Left hindlimb (tissue), 1 donor: ENCODE results near the gene LRFN4.
A peak's percentile ranks its signal among the peaks of the same experiment; 100 is the strongest.

Experiments
- DNase-seq: peaks from one replicate; pipeline ENCODE4 v3.0.0-alpha.2; 2018

LRFN4 gene

GRCh38 chr11:66871521-66871901 lies 14.6 kb downstream of the LRFN4 start:
- DNase-seq, result no peak

GRCh38 chr11:66874232-66874631 lies 17.4 kb downstream of the LRFN4 start:
- DNase-seq, result peak; percentile 0

DNA sequence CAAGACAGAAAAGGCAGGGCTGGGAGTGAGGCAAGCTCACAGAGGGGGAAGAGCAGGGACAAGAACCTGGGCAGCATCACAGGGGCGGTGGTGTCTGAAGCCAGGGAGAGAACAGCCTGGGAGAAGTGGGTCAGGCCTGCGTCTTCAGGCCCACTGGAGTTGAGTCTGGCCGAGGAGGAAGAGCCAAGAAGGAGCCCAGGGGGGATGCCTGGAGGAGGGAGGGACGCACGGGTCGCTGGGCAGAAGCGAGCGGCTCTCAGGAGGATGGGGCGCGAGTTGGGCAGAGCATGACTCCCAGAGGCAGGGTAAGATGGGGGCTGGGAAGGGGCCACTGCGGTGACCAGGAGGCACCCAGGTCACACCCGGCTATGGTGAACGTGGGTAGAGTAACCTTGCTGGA lies 18.5 kb downstream of the LRFN4 start:
- DNase-seq, result peak; percentile 3

- peak; percentile 8 for DNase-seq
These were observed 20.9 kb downstream of the LRFN4 start for GRCh38 chr11:66877588-66878385.

GRCh38 chr11:66878474-66878873 lies 21.6 kb downstream of the LRFN4 start:
- peak; percentile 37 for DNase-seq

DNA sequence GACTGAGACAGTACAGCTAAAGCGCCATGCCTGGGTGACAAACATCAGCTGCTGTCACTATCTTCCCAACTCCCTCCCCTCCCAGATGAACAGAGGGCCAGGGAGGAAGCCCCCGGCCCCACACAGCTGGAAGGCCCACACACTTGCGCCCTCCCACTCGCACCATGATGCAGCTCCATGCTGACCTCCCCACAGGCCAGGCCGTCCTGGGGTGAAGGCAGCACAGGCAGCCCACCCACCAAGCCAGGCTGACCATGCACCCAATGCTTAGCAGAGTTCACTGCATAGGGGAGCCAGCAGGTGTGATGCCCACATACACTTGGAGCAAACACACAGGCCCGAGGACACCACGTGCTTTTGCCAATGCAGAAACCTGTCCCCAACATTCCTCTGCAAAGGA lies 22.1 kb downstream of the LRFN4 start:
- peak; percentile 6 for DNase-seq

DNA sequence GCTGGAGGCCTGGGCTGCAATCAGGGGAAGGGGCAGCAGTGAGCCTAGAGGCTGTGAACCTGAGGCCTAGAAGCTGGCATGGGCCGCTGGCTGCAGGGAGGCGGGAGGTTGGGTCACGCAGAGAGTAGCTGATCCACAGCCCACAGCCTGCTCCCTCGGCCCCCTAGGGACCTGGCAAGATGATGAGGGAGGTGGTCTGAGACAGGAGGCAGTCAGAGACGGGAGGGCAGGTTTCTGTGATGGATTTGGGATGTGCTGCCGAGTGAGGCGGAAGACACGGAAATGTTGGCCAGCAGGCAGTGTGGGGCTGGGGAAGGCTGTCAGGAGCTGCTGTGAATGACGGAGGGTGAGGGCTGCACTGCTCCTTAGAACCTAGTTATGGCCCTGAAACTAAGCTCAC lies 22.7 kb downstream of the LRFN4 start:
- peak; percentile 22 for DNase-seq

- DNase-seq, result peak; percentile 27
These were observed 23.1 kb downstream of the LRFN4 start for GRCh38 chr11:66879999-66880398.

- DNase-seq, result no peak
These were observed 23.9 kb downstream of the LRFN4 start for GRCh38 chr11:66880496-66881450.

GRCh38 chr11:66881451-66881835 lies 24.6 kb downstream of the LRFN4 start:
- no peak for DNase-seq

GRCh38 chr11:66881927-66882452 lies 25.1 kb downstream of the LRFN4 start:
- DNase-seq, result no peak

- no peak for DNase-seq
These were observed 25.7 kb downstream of the LRFN4 start for GRCh38 chr11:66882561-66883015.

DNA sequence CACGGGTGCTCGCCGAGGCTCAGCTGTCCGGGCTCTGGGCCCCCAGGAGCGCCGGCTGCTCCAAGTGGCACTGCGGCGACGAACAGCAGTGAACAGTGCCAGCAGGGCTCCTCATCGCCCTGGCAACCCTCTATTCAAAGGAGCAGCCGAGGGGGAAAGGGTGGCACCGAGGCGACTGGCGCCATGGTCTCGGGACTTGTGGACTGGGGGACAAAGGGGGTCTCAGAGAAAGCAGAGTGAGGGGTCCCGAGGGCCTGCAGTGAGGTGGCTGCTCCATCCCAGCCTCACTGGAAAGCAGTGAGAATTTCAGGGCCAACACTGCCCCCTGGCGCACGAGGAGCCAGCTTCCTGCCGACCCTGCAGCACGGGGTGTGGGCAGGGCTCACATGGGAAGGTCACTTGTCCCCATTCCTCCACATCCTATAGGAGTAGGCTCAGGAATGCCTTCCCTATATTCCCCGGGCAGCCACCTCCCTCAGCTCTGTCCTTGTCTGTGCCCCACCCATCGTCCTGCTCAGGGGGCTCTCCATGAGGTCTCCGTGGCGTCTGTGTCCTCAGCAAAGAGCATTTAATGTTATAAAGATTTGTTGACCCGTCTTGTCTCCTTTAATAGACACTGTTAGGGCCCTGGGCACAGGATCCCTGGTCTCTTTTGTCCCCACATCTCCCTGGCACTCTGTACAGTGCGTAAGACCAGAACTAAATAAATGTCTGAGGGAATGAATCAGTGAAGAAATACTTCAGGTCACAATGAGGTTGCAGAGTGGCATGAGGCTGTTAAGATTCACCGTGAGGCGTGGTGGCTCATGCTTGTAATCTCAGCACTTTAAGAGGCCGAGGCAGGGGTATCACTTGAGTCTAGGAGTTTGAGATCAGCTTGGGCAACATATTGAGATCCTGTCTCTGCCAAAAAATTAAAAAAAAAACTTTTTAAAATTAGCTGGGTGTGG lies 26.4 kb downstream of the LRFN4 start:
- peak; percentile 69 for DNase-seq

DNA sequence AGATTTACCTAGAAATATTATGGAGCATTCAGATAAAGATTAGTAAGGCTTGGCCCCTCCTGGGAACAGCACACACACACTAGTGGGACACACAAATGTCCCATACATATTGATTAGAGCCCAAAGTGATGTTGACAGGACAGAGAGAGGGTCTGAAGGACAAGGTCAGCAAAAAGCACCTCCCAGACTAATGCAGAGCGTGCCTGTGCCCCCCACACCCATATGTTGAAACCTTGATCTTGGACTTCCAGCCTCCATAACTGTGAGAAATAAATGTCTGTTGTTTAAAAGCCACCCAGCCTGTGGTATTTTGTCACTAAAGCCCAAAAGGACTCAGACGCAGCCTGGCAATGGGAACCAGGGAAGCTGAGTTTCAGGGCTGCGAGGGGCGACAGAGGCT lies 27.6 kb downstream of the LRFN4 start:
- no peak for DNase-seq

- DNase-seq, result peak; percentile 7
These were observed 28.6 kb downstream of the LRFN4 start for GRCh38 chr11:66885469-66885868.

DNA sequence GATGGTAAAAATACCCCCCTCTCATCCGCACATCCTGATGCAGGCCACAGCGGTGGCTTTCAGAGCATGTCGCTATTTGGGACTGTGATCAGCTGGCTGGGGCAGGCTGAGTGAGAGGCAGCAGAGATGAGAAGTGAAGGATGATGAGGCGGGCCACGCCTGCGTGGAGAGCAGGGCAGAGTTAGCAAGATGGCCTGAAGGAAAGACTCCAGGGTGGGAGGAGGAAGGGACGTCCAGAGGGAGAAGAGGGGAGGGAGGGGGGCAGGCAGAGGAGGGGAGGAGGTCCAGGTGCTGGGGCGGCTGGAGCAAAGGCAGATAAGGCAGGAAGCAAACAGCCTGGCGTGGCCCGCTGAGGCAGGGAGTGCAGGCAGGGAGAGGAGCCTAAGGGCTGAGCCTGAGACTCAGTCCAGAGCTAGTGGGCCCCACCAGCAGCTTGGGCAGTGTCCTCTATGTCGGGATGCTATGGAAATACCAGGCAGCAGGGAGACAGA lies 29.1 kb downstream of the LRFN4 start:
- DNase-seq, result peak; percentile 15

- DNase-seq, result peak; percentile 22
These were observed 29.9 kb downstream of the LRFN4 start for GRCh38 chr11:66886671-66887221.

- peak; percentile 20 for DNase-seq
These were observed 30.7 kb downstream of the LRFN4 start for GRCh38 chr11:66887526-66887925.

DNA sequence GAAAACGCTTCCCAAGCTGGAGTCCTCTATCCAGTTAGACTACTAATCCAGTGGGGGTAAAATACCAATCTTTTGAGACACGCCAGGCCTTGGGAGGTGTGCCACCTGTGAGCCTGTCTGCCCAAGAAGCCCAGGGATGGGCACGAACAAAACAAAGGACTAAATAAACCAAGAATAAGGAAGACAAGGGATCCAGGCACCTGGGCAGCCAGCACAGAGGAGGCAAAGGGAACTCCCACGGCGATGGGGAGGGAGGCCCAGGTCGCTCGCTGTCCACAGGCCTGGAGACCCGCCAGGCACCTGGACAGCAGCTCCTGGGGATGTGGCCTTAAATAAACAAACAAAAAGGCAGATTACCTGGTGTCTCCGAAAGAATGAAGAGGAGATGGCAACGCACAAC lies 31.4 kb downstream of the LRFN4 start:
- DNase-seq, result no peak

GRCh38 chr11:66889960-66890359 lies 33.1 kb downstream of the LRFN4 start:
- DNase-seq, result peak; percentile 17

- DNase-seq, result peak; percentile 9
These were observed 35.2 kb downstream of the LRFN4 start for GRCh38 chr11:66891851-66892660.
